Activated CD8-positive, alpha-beta memory T cell treated with anti-CD3 and anti-CD28 coated beads for 1 hour (primary cell): Measurements from ENCODE around the gene PPP2R5C.

Experiments used
- DNase-seq, 2 donors: peaks; one replicate each; pipeline ENCODE4 v3.0.0-alpha.2; 2020; ENCODE audit warnings: low read depth in 1 of 2; ENCODE audit errors: extremely low read depth in 1 of 2

Gene PPP2R5C

GRCh38 chr14:101813171-101813759 is 51.8 kb downstream of the PPP2R5C start:
- DNase-seq = no peak

DNA sequence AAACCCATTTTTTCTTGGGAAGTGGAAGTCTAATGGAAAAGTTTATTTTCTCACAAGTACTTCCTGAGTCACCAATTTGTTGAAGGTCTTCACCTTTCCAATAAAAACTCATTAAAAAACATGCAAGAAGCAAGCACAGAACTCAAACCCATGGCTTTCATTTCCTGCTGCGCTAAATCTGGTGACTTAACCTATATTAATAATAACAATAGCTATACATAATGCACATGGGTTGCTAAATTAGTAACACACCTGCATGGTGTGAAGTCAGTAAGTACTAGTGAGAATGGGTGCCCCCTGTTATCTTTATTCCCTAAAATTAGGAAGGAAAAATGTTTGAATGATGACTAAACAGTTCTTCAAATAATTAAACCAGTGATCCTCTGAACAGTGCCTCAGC is 52.3 kb downstream of the PPP2R5C start:
- no peak for DNase-seq

DNA sequence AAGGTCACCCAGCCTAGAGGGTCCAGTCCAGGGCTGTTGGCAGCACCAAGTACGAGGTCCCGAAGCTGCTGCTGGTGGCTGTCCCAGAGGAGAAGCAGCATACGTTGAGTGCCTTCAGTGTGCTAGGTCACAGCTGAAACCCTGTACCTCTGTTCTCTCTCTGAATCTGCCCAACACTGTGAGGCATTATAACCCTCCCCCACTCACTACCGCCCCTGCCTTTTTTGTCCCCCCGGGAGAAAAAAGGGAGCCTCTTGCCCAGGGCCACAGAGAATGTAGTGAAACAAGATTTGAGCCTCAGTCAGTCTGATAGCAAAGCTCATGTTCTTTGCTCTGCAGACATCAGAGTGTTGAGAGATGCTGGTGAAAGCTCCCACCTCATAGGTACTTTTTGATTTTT is 53.4 kb downstream of the PPP2R5C start:
- no peak for DNase-seq

DNA sequence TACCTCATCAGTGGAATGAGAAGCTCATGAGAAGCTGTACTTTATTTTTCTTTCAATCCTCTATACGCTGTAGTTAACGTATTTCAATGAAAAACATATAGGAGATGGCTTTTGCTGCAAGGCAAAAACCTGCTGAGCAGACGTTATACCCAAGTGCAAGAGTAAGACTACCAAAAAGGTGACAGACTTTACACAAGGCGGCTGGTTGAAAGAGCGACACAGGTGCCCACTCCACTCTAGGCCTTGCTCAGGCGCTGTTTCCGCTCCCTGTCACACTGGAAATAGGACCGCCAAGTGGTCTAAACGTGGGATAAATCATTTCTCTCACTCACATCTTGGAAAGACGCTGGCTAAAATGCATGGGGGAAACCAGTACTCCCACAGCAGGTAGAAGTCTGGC is 54.5 kb downstream of the PPP2R5C start:
- DNase-seq = no peak

DNA sequence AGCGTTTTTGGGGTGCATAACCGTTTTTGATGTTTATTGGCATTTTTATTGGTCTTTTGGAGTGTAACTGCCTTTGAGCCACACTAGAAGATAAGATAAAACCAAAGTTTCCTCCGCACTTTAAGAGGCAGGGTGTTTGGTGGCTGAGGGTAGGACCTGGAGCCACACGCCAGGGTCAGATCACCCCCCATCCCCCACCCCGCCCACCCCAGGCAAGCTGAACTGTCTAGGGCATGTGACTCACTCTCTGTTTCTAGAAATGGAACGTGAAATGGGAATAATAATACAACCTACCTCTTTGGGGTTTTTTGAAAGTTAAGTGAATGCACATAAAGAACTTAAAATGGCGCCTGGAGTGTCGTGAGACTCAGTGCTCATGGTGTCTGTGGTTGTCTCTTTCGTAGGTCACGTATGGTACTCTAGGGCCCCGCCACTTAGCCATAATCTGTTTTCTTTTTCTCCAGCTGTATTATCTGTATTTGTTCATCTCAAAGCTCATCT is 56.0 kb downstream of the PPP2R5C start:
- DNase-seq = no peak

GRCh38 chr14:101819251-101819990 is 57.9 kb downstream of the PPP2R5C start:
- DNase-seq = peak in 1 of 2 donors; percentile 52

- no peak for DNase-seq
Measured at GRCh38 chr14:101820283-101820798, 58.8 kb downstream of the PPP2R5C start.

DNA sequence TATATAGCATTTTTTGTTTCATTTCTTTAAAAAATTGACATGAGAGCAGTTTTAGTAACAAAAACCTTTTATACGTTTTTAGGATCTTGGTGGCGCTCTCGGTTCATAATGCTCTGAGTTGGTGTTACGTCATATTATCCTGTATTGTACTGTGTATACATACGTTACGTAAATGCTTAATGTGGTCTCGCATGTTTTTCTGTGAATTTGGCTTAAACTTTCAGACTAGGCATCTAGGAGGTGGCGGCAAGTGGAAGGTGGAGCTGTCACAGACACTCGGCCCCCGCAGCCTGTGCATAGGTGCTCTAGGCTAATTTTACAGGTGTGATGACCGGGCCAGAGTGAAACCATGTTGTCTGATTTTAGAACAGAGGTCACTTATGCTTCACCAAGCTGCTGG is 60.0 kb downstream of the PPP2R5C start:
- no peak for DNase-seq

DNA sequence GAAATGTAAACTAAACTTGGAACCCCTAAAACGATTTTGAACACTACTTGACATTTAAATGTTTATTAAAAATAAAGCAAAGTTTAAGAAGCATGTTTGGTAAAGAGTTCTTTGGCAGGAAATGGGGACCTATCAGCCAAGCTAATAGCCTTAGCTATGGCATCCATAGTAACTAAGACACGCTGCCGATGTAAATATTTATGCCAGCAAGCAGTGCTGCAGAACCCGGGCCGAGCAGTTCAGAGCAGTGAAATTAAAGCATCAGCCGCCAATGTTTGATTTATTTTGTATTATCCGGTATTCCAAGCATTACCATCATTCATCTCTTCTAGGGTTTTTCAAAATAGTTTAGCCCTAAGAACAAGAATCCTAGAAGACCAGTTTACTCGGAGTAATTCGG is 61.6 kb downstream of the PPP2R5C start:
- DNase-seq = no peak

- DNase-seq = peak; percentile 57 to 69
Measured at GRCh38 chr14:101823511-101824120, 62.1 kb downstream of the PPP2R5C start.

- DNase-seq = no peak
Measured at GRCh38 chr14:101824339-101824727, 62.8 kb downstream of the PPP2R5C start.

DNA sequence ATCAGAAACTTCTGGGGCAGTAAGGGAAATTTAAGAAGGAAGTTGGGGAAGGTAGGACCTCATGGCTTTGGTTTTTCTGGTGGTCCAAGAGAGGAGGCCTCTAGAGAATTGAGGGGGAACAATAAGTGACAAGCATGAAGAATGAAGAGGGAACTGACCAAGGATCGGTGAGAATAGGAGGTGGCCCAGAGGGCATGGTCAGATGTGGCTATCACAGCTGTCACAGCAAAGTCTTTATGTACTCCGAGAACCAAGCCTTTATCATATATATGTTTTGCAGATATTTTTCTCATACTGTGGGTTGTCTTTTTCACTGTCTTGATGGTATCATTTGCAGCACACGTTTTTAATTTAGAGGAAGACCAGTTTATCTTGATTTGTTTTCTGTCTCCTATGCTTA is 64.3 kb downstream of the PPP2R5C start:
- DNase-seq = no peak

DNA sequence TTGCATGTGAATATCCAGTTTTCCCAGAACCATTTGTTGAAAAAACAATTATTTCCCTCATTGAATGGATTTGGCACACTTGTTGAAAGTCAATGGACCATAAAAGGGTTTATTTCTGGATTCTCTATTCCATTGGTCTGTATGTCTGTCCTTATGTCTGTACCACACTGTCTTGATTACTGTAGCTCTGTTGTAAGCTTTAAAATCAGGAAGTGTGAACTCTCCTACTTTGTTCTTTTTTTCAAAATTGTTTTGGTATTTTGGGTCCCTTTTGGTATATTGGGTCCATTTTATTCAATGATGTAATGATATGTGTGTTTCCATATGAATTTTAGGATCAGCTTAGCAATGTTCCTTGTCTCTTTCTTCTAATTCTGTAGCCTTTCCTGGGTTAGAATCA is 64.8 kb downstream of the PPP2R5C start:
- DNase-seq = no peak

DNA sequence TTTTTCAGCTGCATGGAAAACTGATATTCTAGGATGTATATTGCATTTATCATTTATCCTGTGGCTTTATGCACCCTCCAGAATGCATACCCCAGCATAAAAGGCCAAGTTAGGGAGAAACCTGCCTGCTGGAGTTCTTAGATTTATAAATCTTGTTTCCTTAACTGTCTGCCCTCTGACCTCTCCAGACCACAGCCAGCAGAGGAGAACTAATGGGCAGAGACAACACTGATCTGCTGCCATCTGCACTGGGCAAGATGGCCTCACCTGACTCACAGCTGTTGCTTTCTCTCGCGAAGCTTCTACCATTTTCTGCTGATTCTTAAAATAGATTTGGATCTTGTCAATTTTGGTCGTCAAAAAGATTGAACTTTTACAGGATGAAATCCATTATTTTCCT is 65.8 kb downstream of the PPP2R5C start:
- no peak for DNase-seq

DNA sequence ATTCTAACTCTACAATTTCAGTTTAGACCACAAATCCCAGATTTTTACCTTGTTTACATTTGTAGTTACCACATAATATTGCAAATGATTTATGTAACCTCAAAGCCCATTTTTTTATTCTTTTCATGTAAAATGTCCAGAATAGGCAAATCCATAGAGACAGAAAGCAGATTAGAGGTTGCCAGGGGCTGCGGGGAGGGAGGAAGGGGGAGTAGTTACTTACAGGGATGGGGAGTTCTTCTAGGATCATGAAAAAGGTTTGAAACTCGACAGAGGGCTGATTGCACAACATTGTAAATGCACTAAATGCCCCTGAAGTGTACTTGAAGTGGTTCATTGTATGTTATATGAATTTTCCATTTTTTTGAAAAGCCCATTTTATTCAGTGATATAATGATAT is 66.5 kb downstream of the PPP2R5C start:
- DNase-seq = no peak

DNA sequence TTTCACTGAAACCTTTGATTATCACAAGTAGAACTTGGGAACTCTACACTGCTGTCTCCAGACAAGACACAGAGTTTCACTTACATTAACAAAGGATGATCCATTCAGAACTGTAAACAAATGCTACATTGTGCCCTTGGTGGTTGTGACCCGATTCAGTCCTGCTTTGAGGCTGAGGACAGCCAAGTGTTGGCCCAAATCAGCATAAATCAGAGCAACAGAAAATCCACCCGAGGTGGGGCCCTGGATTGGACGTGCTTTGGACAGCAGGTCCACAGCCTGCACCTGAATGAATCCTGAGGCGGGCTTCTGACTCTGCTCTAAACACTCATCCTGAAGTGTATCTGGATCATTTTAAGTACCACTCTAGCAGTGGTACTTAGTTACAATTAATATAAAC is 68.8 kb downstream of the PPP2R5C start:
- DNase-seq = no peak

- DNase-seq = no peak
Measured at GRCh38 chr14:101833045-101833444, 71.5 kb downstream of the PPP2R5C start.

GRCh38 chr14:101834397-101834796 is 72.9 kb downstream of the PPP2R5C start:
- no peak for DNase-seq

- DNase-seq = no peak
Measured at GRCh38 chr14:101834800-101835547, 73.5 kb downstream of the PPP2R5C start.

GRCh38 chr14:101835566-101835965 is 74.1 kb downstream of the PPP2R5C start:
- no peak for DNase-seq

DNA sequence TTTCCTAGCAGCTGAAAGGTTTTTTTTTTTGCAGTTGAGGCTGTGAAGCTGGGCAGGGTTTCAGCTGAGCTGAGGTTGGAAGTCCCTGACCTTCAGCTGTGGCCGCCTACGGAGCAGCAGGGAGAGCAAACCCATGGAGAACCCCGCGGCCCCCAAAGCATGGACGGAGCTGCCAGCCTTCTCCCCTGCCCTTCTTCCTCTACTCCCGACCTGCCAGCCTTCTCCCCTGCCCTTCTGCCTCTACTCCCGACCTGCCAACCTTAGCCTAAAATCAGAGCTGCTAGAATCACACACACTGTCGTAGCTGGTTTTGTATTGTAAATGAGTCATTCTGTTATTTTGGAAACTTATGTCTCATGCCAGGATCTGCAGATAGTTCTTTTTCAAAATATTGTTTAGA is 74.6 kb downstream of the PPP2R5C start:
- DNase-seq = no peak
